SK-N-MC (cell line): ENCODE measurements around the gene USP3.

Experiments
- DNase-seq: peaks from one replicate; pipeline ENCODE4 v3.0.0-alpha.2; 2011; ENCODE audit warnings: low read depth, low spot score
- H3K27ac ChIP-seq: fragments of 200-600 bp; sonication (generic); 2 replicates; pipeline ENCODE4 v1.5.1; 2016; ENCODE audit warnings: mixed run types
- H3K36me3 ChIP-seq: fragments of 200-600 bp; sonication (generic); 2 replicates; pipeline ENCODE4 v1.6.1; 2017; ENCODE audit warnings: antibody characterized with exemption, low read length, mixed read lengths; ENCODE audit not compliant: insufficient read depth
- H3K4me3 ChIP-seq: fragments of 200-600 bp; sonication (generic); 2 replicates; pipeline ENCODE4 v1.5.1; 2016
- H3K9ac ChIP-seq: fragments of 200-600 bp; sonication (generic); 2 replicates; pipeline ENCODE4 v1.8.0; 2017; ENCODE audit warnings: mixed run types, mixed read lengths; ENCODE audit not compliant: insufficient read length
- H3K9me3 ChIP-seq: fragments of 200-600 bp; sonication (generic); 2 replicates; pipeline ENCODE4 v1.6.1; 2017; ENCODE audit warnings: low read depth, mild to moderate bottlenecking, antibody characterized with exemption, low read length, moderate library complexity, mixed read lengths
- EZH2 ChIP-seq: fragments of 200-600 bp; sonication (generic); IDR thresholded peaks from one replicate; pipeline ENCODE4 v1.6.1; 2017; ENCODE audit warnings: antibody characterized with exemption
- FOXP2 ChIP-seq: optimal IDR thresholded peaks from 2 replicates; pipeline ENCODE3; 2011; ENCODE audit warnings: mild to moderate bottlenecking, moderate library complexity; ENCODE audit not compliant: insufficient read depth; ENCODE audit errors: extremely low read length, control extremely low read depth
- POLR2AphosphoS5 ChIP-seq: IDR thresholded peaks from 2 replicates; pipeline ENCODE4 v1.6.1; 2012; ENCODE audit warnings: mild to moderate bottlenecking, low read depth, low read length, borderline replicate concordance

The USP3 gene

GRCh38 chr15:63473749-63473998 is 30.7 kb upstream of the USP3 start:
- Histone ChIP-seq H3K27ac (no peak overlapping the region), H3K9ac (no peak overlapping the region), H3K36me3 (no peaks in the 10 kb centered on the region), H3K9me3 (no peaks in the 10 kb centered on the region), H3K4me3 (no peak overlapping the region)
- TF ChIP-seq POLR2AphosphoS5: no peak
- no peak for TF ChIP-seq EZH2
- no peak for TF ChIP-seq FOXP2
- no peak for DNase-seq

GRCh38 chr15:63473999-63474809 is 30.2 kb upstream of the USP3 start:
- no peak for DNase-seq
- no peak for TF ChIP-seq FOXP2
- H3K9me3 ChIP-seq: no peaks in the 10 kb centered on the region
- no peak overlapping the region for H3K4me3 ChIP-seq
- H3K9ac ChIP-seq: no peak overlapping the region
- H3K36me3 ChIP-seq: no peaks in the 10 kb centered on the region
- H3K27ac ChIP-seq: no peak overlapping the region

- DNase-seq: no peak
- Histone ChIP-seq H3K9ac (no peak overlapping the region), H3K4me3 (no peak overlapping the region), H3K36me3 (no peaks in the 10 kb centered on the region), H3K27ac (no peak overlapping the region), H3K9me3 (no peaks in the 10 kb centered on the region)
- no peak for TF ChIP-seq POLR2AphosphoS5
- TF ChIP-seq EZH2: no peak
- no peak for TF ChIP-seq FOXP2
Measured at GRCh38 chr15:63474810-63475316, 29.5 kb upstream of the USP3 start.

- Histone ChIP-seq H3K4me3 (no peak overlapping the region), H3K27ac (no peak overlapping the region), H3K9ac (no peak overlapping the region), H3K36me3 (no peaks in the 10 kb centered on the region), H3K9me3 (no peaks in the 10 kb centered on the region)
- TF ChIP-seq POLR2AphosphoS5 (no peak), FOXP2 (no peak), EZH2 (no peak)
- no peak for DNase-seq
Measured at GRCh38 chr15:63475707-63476106, 28.7 kb upstream of the USP3 start.

GRCh38 chr15:63476229-63476632 is 28.2 kb upstream of the USP3 start:
- no peak overlapping the region for H3K4me3 ChIP-seq
- no peaks in the 10 kb centered on the region for H3K9me3 ChIP-seq
- DNase-seq: no peak
- TF ChIP-seq EZH2 (no peak), FOXP2 (no peak), POLR2AphosphoS5 (no peak)
- no peaks in the 10 kb centered on the region for H3K36me3 ChIP-seq
- H3K27ac ChIP-seq: no peak overlapping the region
- no peak overlapping the region for H3K9ac ChIP-seq

GRCh38 chr15:63478243-63478642 is 26.1 kb upstream of the USP3 start:
- H3K9ac ChIP-seq: no peak overlapping the region
- TF ChIP-seq FOXP2: no peak
- no peak for TF ChIP-seq EZH2
- no peak for TF ChIP-seq POLR2AphosphoS5
- H3K9me3 ChIP-seq: no peaks in the 10 kb centered on the region
- DNase-seq: no peak
- H3K4me3 ChIP-seq: no peak overlapping the region
- H3K27ac ChIP-seq: no peak overlapping the region
- H3K36me3 ChIP-seq: no peaks in the 10 kb centered on the region

- DNase-seq: no peak
- no peak overlapping the region for H3K4me3 ChIP-seq
- no peak overlapping the region for H3K27ac ChIP-seq
- no peaks in the 10 kb centered on the region for H3K36me3 ChIP-seq
- no peak overlapping the region for H3K9ac ChIP-seq
- no peaks in the 10 kb centered on the region for H3K9me3 ChIP-seq
- TF ChIP-seq POLR2AphosphoS5: no peak
- no peak for TF ChIP-seq EZH2
- TF ChIP-seq FOXP2: no peak
Measured at GRCh38 chr15:63480441-63480821, 24.0 kb upstream of the USP3 start.

- H3K9ac ChIP-seq: no peak overlapping the region
- no peak for TF ChIP-seq POLR2AphosphoS5
- no peak for TF ChIP-seq EZH2
- TF ChIP-seq FOXP2: no peak
- DNase-seq: no peak
- no peak overlapping the region for H3K4me3 ChIP-seq
- no peak overlapping the region for H3K27ac ChIP-seq
- no peaks in the 10 kb centered on the region for H3K36me3 ChIP-seq
- no peaks in the 10 kb centered on the region for H3K9me3 ChIP-seq
Measured at GRCh38 chr15:63481105-63481810, 23.1 kb upstream of the USP3 start.

GRCh38 chr15:63482874-63483323 is 21.5 kb upstream of the USP3 start:
- no peak for TF ChIP-seq EZH2
- TF ChIP-seq POLR2AphosphoS5: no peak
- TF ChIP-seq FOXP2: no peak
- Histone ChIP-seq H3K9ac (no peak overlapping the region), H3K36me3 (no peaks in the 10 kb centered on the region), H3K4me3 (no peak overlapping the region), H3K9me3 (no peaks in the 10 kb centered on the region), H3K27ac (no peak overlapping the region)
- no peak for DNase-seq
